Gastrocnemius medialis (tissue), 4 donors: ENCODE results near the gene ZNF775. TPM values are rescaled to one million over a fixed set of nuclear protein-coding genes. Genes with fewer than 3 reads are reported as not detected.
A peak's percentile ranks its signal among the peaks of the same experiment; 100 is the strongest.

Experiments
- ATAC-seq, 2 donors: fragments of 150-250 bp; one replicate each; pipeline ENCODE4 v1.9.1; 2016
- DNase-seq, 2 donors: peaks; one replicate each; pipeline ENCODE4 v3.0.0-alpha.2; 2019
- H3K27ac ChIP-seq, 4 donors: fragments of 200-600 bp; sonication (generic); 1 replicate in 1 of 4; 2 replicates in 3 of 4; pipeline ENCODE4 v1.5.1; 2016 to 2018; ENCODE audit warnings: mild to moderate bottlenecking in 2 of 4, moderate library complexity in 1 of 4
- H3K27me3 ChIP-seq, 3 donors: fragments of 200-600 bp; sonication (generic) in 2 of 3; 1 replicate in 1 of 3; 2 replicates in 2 of 3; pipeline versions ENCODE4 v1.5.1 to v1.6.0; 2016 to 2019; ENCODE audit warnings: mild to moderate bottlenecking in 1 of 3, moderate library complexity in 1 of 3
- H3K36me3 ChIP-seq, 2 donors: fragments of 200-600 bp; sonication (generic) in 1 of 2; one replicate each; pipeline ENCODE4 v1.5.1; 2017 to 2018
- H3K4me1 ChIP-seq, 2 donors: fragments of 200-600 bp; sonication (generic) in 1 of 2; one replicate each; pipeline ENCODE4 v1.5.1; 2016 to 2017; ENCODE audit warnings: mild to moderate bottlenecking in 2 of 2
- H3K4me3 ChIP-seq, 4 donors: fragments of 200-600 bp; sonication (generic) in 3 of 4; 1 replicate in 1 of 4; 2 replicates in 3 of 4; pipeline ENCODE4 v1.5.1; 2016 to 2019; ENCODE audit warnings: mild to moderate bottlenecking in 2 of 4
- H3K9me3 ChIP-seq, 3 donors: fragments of 200-600 bp; sonication (generic) in 2 of 3; 1 replicate in 1 of 3; 2 replicates in 2 of 3; pipeline ENCODE4 v1.5.1; 2016 to 2019
- CTCF ChIP-seq, 5 experiments: fragments of 450-650 bp in 3 of 5; fragments of 200-600 bp in 2 of 5; sonication (generic) in 2 of 5; IDR thresholded peaks in 4 of 5; conservative IDR thresholded peaks in 1 of 5; 1 replicate in 4 of 5; 2 replicates in 1 of 5; pipeline ENCODE4 v1.5.1; 2016 to 2019; ENCODE audit warnings: antibody characterized with exemption in 5 of 5, mild to moderate bottlenecking in 3 of 5, moderate library complexity in 3 of 5
- POLR2A ChIP-seq, 2 donors: fragments of 450-650 bp; IDR thresholded peaks; one replicate each; pipeline ENCODE4 v1.6.1; 2017; ENCODE audit warnings: antibody characterized with exemption in 2 of 2, mild to moderate bottlenecking in 2 of 2, moderate library complexity in 2 of 2
- in situ Hi-C, 4 donors: fragments of 200-750 bp; cut with MboI; loops; one replicate each; pipeline versions ENCODE4 v1.15.0 to v1.8.0; 2017; ENCODE audit warnings: low sequenced_read_pairs in 4 of 4
- intact Hi-C: fragments of 100-400 bp; cut with DNase I; formaldehyde crosslinking; loops from one replicate; pipeline ENCODE4 v1.15.1; 2023; ENCODE audit warnings: low total_unique reads
- total RNA-seq, 4 donors: library from RNA; depleted of rRNA; stranded (reverse); fragments of >200 nt; gene quantifications; one replicate each; pipeline versions ENCODE4 v1.1.0 to v1.2.3, GENCODE V29; 2016

ZNF775 gene
- total RNA-seq, 4 donors from 2014 or later: 3.1 to 7.5 (median 3.3) TPM

- Histone ChIP-seq H3K27me3 (no peaks in the 10 kb centered on the region), H3K4me1 (peaks cover 5 to 12% of the 10 kb centered on the region in 2 donors), H3K36me3 (no peaks in the 10 kb centered on the region), H3K27ac (no peak overlapping the region), H3K9me3 (no peaks in the 10 kb centered on the region), H3K4me3 (no peak overlapping the region)
- DNase-seq (no peak), ATAC-seq (no peak)
- no peak for TF ChIP-seq POLR2A (IDR thresholded peaks at IDR 0.05)
- TF ChIP-seq CTCF (IDR thresholded peaks at IDR 0.05 in 4 of 5, conservative IDR thresholded peaks at IDR 0.05 in 1 of 5): no peak
- in situ Hi-C loops: loop anchor here in 2 of 4 donors (25.0 kb wide), 1 partner anchor 115 kb away; no protein-coding TSS in a partner anchor
- intact Hi-C loops: loop anchor here (10.0 kb wide), 1 partner anchor 622 kb away; the partner anchor contains the start of genes ABCB8 and ATG9B
These were observed 23.7 kb downstream of the ZNF775 start for GRCh38 chr7:150402671-150403321.

GRCh38 chr7:150403376-150404171, 24.4 kb downstream of the ZNF775 start:
- Histone ChIP-seq H3K36me3 (no peaks in the 10 kb centered on the region), H3K27ac (peak overlapping the region; percentile 94 to 97 (median 96)), H3K9me3 (no peaks in the 10 kb centered on the region), H3K27me3 (no peaks in the 10 kb centered on the region), H3K4me3 (peak overlapping the region in 1 of 4 donors; percentile 83), H3K4me1 (peaks cover 5 to 12% of the 10 kb centered on the region in 2 donors)
- DNase-seq (no peak), ATAC-seq (no peak)
- in situ Hi-C loops (loop anchor here in 2 of 4 donors (25.0 kb wide), 1 partner anchor 116 kb away; no protein-coding TSS in a partner anchor), intact Hi-C loops (loop anchor here (2.0 to 10.0 kb wide), 2 partner anchors 17 to 621 kb away; partner anchors contain the start of genes ABCB8 and ATG9B)
- TF ChIP-seq CTCF (IDR thresholded peaks at IDR 0.05 in 4 of 5, conservative IDR thresholded peaks at IDR 0.05 in 1 of 5) (no peak), POLR2A (IDR thresholded peaks at IDR 0.05) (no peak)

GRCh38 chr7:150404172-150404804, 25.2 kb downstream of the ZNF775 start:
- Histone ChIP-seq H3K27ac (peak overlapping the region; percentile 94 to 97 (median 96)), H3K27me3 (no peaks in the 10 kb centered on the region), H3K36me3 (no peaks in the 10 kb centered on the region), H3K4me3 (peak overlapping the region; percentile 69 to 83 (median 74)), H3K4me1 (peaks cover 5 to 9% of the 10 kb centered on the region in 2 donors), H3K9me3 (no peaks in the 10 kb centered on the region)
- in situ Hi-C loops (loop anchor here in 2 of 4 donors (25.0 kb wide), 1 partner anchor 117 kb away; no protein-coding TSS in a partner anchor), intact Hi-C loops (loop anchor here (2.0 to 10.0 kb wide), 2 partner anchors 17 to 621 kb away; partner anchors contain the start of genes ABCB8 and ATG9B)
- DNase-seq (no peak), ATAC-seq (peak in 1 of 2 donors; percentile 26)
- TF ChIP-seq CTCF (IDR thresholded peaks at IDR 0.05 in 4 of 5, conservative IDR thresholded peaks at IDR 0.05 in 1 of 5): no peak
- no peak for TF ChIP-seq POLR2A (IDR thresholded peaks at IDR 0.05)

GRCh38 chr7:150404805-150405583, 25.9 kb downstream of the ZNF775 start:
- peak; percentile 62 to 73 for TF ChIP-seq POLR2A (IDR thresholded peaks at IDR 0.05)
- TF ChIP-seq CTCF (IDR thresholded peaks at IDR 0.05 in 4 of 5, conservative IDR thresholded peaks at IDR 0.05 in 1 of 5): peak in 1 of 5 experiments; percentile 42
- Histone ChIP-seq H3K36me3 (no peaks in the 10 kb centered on the region), H3K4me1 (peaks cover 5 to 9% of the 10 kb centered on the region in 2 donors), H3K27me3 (no peaks in the 10 kb centered on the region), H3K9me3 (no peaks in the 10 kb centered on the region), H3K4me3 (peak overlapping the region; percentile 69 to 83 (median 74)), H3K27ac (peak overlapping the region; percentile 94 to 97 (median 96))
- in situ Hi-C loops (loop anchor here in 2 of 4 donors (25.0 kb wide), 1 partner anchor 118 kb away; no protein-coding TSS in a partner anchor), intact Hi-C loops (loop anchor here (1.0 to 10.0 kb wide), 3 partner anchors 16 to 620 kb away; partner anchors contain the start of genes ABCB8, ATG9B and ZNF775)
- peak; percentile 85 for ATAC-seq
- DNase-seq: peak; percentile 73 to 83
